Inflammatory macrophage (primary cell): ENCODE results near the gene SV2B.
"Not testable (repeated sequence)": the region's sequence is repeated elsewhere in the genome, so short reads cannot be mapped to it uniquely, and the experiment has no call there.

Experiments
- DNase-seq, 2 donors: peaks; one replicate each; pipeline ENCODE4 v3.0.0-alpha.2; 2020 to 2022
- total RNA-seq, 18 experiments: gene quantifications; one replicate each; lab custom pipeline; 2026; ENCODE audit warnings: mixed read lengths in 6 of 18, inconsistent platforms in 2 of 18; lab: John Stamatoyannopoulos, UW

The SV2B gene
- total RNA-seq: 0 to 1.2 (median 0.32) reads per million in 18 experiments

DNA sequence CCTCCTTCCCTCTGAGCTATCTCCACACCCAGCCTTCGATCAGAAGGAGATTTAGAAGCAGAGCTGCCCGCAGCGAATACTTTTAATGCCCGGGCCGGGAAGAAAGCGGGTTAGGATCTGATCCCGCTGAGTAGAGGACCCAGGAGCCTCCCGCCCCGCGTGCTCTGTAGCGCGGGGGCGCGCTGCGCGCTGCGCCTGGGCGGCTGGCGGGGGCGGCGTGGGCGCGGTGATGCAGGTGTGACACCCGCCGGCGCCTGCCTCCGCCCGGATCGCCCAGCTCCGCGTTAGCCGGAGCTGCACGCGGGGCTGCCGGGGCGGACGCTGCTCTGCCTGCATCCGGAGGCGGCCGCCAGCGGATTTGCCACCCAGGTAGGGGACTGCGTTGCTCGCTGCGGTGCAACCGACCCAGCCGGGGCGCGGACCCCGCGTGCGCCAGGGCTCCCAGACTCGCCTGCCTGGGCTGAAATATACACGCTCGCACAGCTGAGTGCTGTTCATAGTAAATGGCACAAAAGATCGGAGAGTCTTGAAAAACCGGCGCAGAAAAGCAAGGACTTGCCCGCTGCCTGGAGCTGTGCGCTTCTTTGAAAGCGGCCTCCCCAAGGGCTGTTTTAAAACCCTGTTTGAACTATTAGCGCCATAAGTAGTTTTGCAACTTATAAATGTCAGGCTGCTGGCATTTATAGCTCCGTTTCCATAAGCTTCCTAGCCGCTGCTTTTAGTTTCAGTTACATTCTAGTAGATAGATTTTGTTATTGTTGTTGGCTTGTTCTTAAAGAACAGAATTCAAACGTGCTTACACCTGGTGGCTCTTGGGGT lies at the start of gene SV2B:
TSS of gene SV2B (plus strand) at position 263 of the 819 bp plus-strand sequence. CDS start 126,007 bp downstream, outside the sequence.
- no peak for DNase-seq

DNA sequence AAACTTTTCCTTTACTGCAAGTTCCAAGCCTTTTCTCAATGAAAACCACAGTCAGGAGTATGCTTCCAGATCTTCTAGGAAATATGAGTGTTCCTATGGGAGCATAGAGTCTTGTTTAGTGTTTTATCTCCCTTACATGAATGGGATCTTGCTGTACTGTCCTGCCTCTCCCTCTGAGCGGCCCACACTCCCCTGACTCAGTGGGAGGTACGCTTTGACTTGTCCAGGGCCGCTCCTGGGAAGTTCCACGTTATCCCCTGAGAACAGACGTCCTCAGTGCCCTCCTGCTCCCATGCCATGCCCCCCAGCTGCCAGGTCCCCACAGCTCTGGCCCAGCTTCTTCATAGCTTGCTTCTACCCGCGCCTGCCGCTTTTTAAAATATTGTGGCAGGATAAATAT lies 48.8 kb upstream of the SV2B start:
- no peak for DNase-seq

DNA sequence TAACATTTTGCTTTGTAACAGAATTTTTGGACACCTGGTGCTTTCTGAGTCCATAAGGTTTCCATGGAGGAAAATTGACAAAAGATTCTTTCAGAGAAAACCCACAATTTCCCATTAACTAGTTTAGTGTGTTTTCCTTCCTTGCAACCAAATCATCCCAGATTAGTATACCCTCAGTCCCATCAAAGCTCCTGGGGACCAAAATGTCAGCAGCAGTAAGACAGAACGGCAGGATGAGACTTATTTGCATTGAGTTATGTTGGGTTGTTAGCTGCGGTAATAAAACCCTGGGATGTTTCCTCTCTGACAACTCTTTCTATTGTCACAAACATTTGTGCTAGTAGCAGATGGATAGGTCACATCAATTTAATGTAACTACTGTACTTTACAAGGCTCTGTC lies 45.2 kb upstream of the SV2B start:
- DNase-seq: no peak

GRCh38 chr15:91055548-91056331 lies 44.3 kb upstream of the SV2B start:
- peak; percentile 74 to 78 for DNase-seq

DNA sequence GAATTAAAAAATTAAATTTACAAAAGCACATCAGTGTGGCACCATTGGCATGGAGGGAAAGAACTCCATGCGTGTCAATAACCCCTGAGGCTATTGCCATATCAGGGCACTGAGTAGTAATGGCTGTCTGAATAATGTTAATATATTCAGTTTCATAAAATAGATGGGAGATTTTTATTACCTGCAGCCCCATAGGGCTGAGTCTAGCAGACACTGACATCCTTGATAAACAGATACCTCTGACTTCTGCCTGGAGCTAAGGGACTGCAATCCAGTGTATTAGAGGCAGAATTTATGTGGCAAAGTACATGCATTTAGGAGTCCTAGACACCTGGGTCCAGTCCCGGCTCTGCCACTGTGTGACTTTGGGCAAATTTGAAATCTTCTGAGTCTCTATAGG lies 38.8 kb upstream of the SV2B start:
- DNase-seq: no peak

- no peak for DNase-seq
These were observed 38.1 kb upstream of the SV2B start for GRCh38 chr15:91061997-91062396.

DNA sequence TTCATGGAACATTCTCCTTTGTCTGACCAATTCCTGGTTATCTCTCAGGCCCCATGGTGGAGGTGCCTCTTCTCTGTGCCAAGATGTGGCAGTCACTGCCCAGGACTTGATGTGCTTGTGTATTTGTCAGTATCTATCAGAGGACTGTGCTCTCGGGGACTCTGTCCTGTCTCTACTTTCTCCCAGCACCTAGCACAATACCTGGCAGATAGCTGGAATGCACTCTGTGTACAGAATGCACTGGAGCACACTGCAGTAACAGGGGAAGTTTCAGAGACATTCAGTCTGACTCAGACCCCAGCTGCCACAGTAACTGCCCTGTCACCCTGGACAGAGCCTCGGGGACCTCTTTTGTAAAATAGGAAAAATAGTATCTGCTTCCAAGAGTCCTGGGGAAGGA lies 34.6 kb upstream of the SV2B start:
- DNase-seq: no peak

- DNase-seq: no peak
These were observed 33.0 kb upstream of the SV2B start for GRCh38 chr15:91067036-91067435.

DNA sequence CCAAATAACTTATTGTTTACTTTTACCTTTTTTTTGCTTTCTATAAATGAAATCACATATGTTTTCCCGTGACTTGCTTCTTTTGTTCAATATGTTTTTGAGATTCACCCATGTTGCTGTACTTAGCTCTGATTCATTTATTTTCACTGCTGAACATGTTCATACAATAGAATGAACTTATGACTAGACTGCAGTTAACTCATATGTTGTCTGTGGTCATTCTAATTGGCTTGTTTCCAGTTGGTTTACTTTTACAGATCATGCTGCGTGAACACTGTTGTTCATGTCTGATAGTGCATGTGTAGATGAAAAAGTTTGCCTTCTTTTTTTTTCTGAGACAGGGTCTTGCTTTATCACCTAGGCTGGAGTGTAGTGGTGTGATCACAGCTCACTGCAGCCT lies 31.6 kb upstream of the SV2B start:
- DNase-seq: no peak

DNA sequence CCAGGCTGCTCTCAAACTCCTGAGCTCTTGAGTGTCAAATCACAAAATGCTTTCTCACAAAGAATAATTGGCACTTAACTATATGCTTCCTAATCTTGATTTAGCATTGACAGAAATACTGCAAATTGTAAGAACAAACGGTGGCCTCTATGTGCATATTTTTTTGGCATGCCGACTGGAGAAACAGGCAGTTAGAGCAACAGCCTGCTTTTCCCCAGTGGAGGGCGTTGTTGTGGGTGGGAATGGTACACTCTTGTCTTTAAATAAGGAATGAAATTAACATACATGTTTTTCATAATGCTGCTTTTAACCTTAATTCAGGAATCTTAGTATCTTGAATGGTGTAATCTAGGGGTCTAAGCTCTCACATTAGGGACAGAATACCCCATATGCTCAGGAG lies 31.1 kb upstream of the SV2B start:
- no peak for DNase-seq

GRCh38 chr15:91070872-91071271 lies 29.2 kb upstream of the SV2B start:
- no peak for DNase-seq

DNA sequence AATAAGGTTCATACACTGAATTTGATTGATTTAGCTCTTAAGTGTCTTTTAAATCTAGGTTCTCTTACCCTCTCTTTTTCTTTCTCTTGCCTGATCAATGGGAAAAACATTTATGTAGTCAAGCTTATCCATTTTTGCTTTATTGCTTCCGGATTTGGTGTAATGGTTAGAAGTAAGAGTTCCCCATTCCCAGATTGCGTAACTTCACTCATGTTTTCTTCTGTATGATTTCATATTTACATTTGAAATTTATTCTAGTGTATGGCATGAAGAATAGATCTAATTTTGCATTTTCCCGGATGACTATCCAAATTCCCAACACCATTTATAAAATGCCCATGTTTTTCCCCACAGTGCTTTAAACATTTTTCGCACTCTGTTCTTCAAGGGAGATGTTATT lies 27.9 kb upstream of the SV2B start:
- DNase-seq: peak in 1 of 2 donors; percentile 26

GRCh38 chr15:91073077-91073476 lies 27.0 kb upstream of the SV2B start:
- no peak for DNase-seq

- no peak for DNase-seq
These were observed 26.3 kb upstream of the SV2B start for GRCh38 chr15:91073768-91074167.

GRCh38 chr15:91075739-91076138 lies 24.3 kb upstream of the SV2B start:
- DNase-seq: peak in 1 of 2 donors; percentile 11

GRCh38 chr15:91077029-91077428 lies 23.0 kb upstream of the SV2B start:
- DNase-seq: no peak

GRCh38 chr15:91093866-91094265 lies 6.2 kb upstream of the SV2B start:
- not testable (repeated sequence) for DNase-seq

GRCh38 chr15:91098451-91098850 lies 1.6 kb upstream of the SV2B start:
- no peak for DNase-seq

DNA sequence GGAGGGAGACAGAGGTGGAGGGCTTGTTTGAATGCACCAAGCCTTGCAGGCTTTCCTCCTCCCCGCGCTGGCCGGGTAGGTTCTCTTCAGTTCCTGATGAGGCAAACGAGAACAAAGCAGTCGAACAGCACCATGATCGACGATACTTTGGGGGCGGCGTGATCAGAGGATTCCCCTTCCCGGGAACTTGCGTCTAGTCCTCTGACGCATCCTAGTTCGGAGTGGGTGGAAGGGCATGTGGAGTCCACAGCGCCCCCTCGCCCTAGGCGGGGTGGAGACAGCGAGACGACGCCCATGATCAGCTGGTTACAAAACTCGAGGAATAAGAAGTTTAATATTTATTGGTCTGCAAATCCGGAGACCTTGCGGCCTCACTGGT lies 452 bp upstream of the SV2B start:
- peak; percentile 31 to 59 for DNase-seq

GRCh38 chr15:91100814-91101607 lies 954 bp downstream of the SV2B start:
- DNase-seq: no peak

GRCh38 chr15:91101608-91101920 lies 1.5 kb downstream of the SV2B start:
- DNase-seq: no peak

DNA sequence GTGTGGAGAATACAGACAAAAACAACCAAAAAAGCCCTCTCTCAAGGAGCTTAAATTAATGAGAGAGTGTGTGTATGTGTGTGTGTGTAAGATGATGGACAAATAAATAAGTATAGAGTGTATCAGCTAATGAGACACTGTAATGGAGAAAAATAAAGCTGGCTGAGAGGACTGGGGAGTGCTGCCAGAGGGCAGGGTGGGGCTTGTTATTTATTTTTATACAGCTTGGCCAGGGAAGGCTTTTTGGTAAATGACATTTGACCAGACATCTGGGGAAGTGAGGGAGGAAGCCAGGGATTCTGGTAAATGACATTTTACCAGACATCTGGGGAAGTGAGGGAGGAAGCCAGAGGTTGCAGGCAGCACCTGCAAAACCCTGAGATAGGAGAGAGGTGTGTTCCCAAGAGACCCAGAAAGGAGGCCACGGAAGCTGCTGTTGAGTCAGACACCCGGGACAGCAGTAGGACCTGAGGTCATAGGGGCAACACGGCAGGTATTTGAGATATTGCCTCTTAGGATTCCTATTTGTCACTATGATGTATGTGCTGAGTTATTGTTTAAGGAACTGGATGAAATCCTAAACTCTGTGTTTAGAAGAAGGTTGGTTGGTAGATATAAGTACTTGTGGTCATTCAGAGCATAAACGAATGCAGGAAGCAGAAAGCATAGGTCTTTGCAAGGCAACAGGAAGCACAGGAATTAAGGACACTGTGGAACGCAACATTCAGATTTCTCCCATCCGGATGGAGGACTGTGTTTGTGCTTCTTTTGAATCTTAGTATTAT lies 2.7 kb downstream of the SV2B start:
- no peak for DNase-seq
